Measurements from ENCODE around the gene TIGD1.

DNA sequence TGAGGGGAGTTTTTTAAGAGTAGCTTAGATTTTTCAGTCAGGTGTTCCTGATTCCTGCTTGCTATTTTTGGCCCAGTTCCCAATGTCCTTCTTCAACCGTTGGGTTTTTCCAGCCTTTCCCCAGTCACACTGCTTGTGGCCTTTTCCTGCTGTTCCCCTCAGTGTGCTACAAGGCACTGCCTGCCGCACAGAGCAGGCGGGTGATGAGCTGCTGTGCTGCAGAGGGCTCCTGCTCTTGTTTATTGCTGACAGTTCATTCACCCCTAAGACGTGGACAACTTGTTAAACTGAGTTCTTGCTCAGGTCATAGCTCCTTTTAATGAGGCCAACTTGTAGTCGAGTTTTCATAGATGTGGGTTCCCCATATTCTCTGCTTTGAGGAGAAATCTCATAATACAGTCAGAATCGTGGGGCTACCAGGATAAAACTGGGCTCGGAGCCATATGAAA, 20.7 kb upstream of the TIGD1 start:
- TF ChIP-seq CTCF (IDR thresholded peaks at IDR 0.05; ENCODE audit: low read depth, low read length) (no peak), POLR2A (IDR thresholded peaks at IDR 0.05; ENCODE audit: extremely low read depth, insufficient read length) (no peak), MYC (IDR thresholded peaks at IDR 0.05; ENCODE audit: low read depth, low read length) (no peak)
